Measurements from ENCODE around the gene CR1. TPM values are rescaled to one million over a fixed set of nuclear protein-coding genes. Genes with fewer than 3 reads are reported as not detected.

Gene CR1
- total and polyA plus RNA-seq, 2 of the 8 experiments (the other 6 are each of a cell fraction or from before 2014, with no cell fraction given) = 0.15 to 0.22 TPM

GRCh38 chr1:207672522-207673130 is 176.7 kb downstream of the CR1 start:
- 31% methylated on average over 5 of the region's 5 CpGs; no CpG with 5 or more reads in 1 of the 2 experiments for WGBS, 2 experiments (ENCODE audit: extremely low coverage in 1 of 2, insufficient coverage in 1 of 2, insufficient read length in 1 of 2, insufficient replicate concordance in 2 of 2, low coverage in 1 of 2, low lambda C conversion rate in 2 of 2, missing lambda C conversion rate in 1 of 2)
- no peak overlapping the region for H4K8ac ChIP-seq (ENCODE audit: extremely low read depth, insufficient read depth, low read length)
- no peak overlapping the region for H3K4ac ChIP-seq (replicated peaks; ENCODE audit: insufficient read length, low read depth, low read length)
- H3K4me3 ChIP-seq (ENCODE audit: extremely low read depth in 1 of 4, insufficient read depth in 2 of 4, low read depth in 3 of 4, low read length in 4 of 4) = no peak overlapping the region
- no peak overlapping the region for H3K23ac ChIP-seq (ENCODE audit: insufficient read length)
- no peaks in the 10 kb centered on the region; a peak in 1 of 7 replicates for H3K4me1 ChIP-seq (replicated peaks in 1 of 4; ENCODE audit: control insufficient read depth in 3 of 4, insufficient read depth in 4 of 4, low read length in 3 of 4)
- H3K9me3 ChIP-seq (ENCODE audit: insufficient read depth in 2 of 2, low read depth in 1 of 2, low read length in 1 of 2) = no peaks in the 10 kb centered on the region
- H2AK5ac ChIP-seq (ENCODE audit: low read depth, low read length) = no peak overlapping the region
- no peak overlapping the region for H2BK20ac ChIP-seq (ENCODE audit: low read length)
- no peak overlapping the region for H2BK5ac ChIP-seq (ENCODE audit: low read depth, low read length)
- no peak overlapping the region for H3K18ac ChIP-seq (ENCODE audit: extremely low read depth, low read length)
- TF ChIP-seq SP4 (IDR thresholded peaks at IDR 0.05; ENCODE audit: low read length) (no peak), RAD21 (IDR thresholded peaks at IDR 0.05 in 1 of 2, conservative IDR thresholded peaks at IDR 0.05 in 1 of 2; ENCODE audit: low read depth in 2 of 2, low read length in 2 of 2) (peak; percentile 96 to 97), NANOG (IDR thresholded peaks at IDR 0.05; ENCODE audit: insufficient read depth, low read depth, low read length, poor library complexity, severe bottlenecking) (no peak), TAF1 (IDR thresholded peaks at IDR 0.05; ENCODE audit: low read depth, low read length) (no peak), RBBP5 (IDR thresholded peaks at IDR 0.05; ENCODE audit: borderline replicate concordance, low read depth, low read length) (no peak)
- TF ChIP-seq, protein P1, sequence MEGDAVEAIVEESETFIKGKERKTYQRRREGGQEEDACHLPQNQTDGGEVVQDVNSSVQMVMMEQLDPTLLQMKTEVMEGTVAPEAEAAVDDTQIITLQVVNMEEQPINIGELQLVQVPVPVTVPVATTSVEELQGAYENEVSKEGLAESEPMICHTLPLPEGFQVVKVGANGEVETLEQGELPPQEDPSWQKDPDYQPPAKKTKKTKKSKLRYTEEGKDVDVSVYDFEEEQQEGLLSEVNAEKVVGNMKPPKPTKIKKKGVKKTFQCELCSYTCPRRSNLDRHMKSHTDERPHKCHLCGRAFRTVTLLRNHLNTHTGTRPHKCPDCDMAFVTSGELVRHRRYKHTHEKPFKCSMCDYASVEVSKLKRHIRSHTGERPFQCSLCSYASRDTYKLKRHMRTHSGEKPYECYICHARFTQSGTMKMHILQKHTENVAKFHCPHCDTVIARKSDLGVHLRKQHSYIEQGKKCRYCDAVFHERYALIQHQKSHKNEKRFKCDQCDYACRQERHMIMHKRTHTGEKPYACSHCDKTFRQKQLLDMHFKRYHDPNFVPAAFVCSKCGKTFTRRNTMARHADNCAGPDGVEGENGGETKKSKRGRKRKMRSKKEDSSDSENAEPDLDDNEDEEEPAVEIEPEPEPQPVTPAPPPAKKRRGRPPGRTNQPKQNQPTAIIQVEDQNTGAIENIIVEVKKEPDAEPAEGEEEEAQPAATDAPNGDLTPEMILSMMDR (IDR thresholded peaks at IDR 0.05; ENCODE audit: control extremely low read depth in 1 of 3, insufficient read depth in 1 of 3, low read depth in 1 of 3, low read length in 3 of 3) = peak in 2 of 3 experiments; percentile 85 to 86; a peak in 3 of 4 replicates
- no peak overlapping the region for H3K14ac ChIP-seq (ENCODE audit: insufficient read length)
- no peak overlapping the region for H2BK12ac ChIP-seq (ENCODE audit: low read depth, low read length)
- H3K4me2 ChIP-seq (ENCODE audit: insufficient read depth in 1 of 2, low read depth in 2 of 2, low read length in 2 of 2) = no peak overlapping the region
- FAIRE-seq (peak; percentile 60), DNase-seq (ENCODE audit: low read depth in 1 of 2, low spot score in 2 of 2) (peak in 1 of 2 experiments; percentile 10)
- no peaks in the 10 kb centered on the region for H3K79me1 ChIP-seq (ENCODE audit: low read depth, low read length)
- H4K91ac ChIP-seq (replicated peaks; ENCODE audit: insufficient read length, low read length) = no peak overlapping the region
- no peaks in the 10 kb centered on the region for H4K20me1 ChIP-seq (replicated peaks in 1 of 2; ENCODE audit: control insufficient read depth in 1 of 2, insufficient read depth in 2 of 2, low read length in 2 of 2)
- ChIA-PET POLR2A (ENCODE audit: partially characterized antibody) (interaction anchor here (1.2 kb wide), 1 partner anchor 351 kb away, joined by 3 read pairs; the partner anchor contains the start of gene CD55), CTCF (ENCODE audit: partially characterized antibody) (interaction anchor here (0.6 to 3.3 kb wide), 24 partner anchors 13 to 946 kb away, joined by 3 to 36 read pairs (median 4); partner anchors contain the start of gene CR2)
- no peak overlapping the region for H2BK120ac ChIP-seq (replicated peaks; ENCODE audit: low read depth, low read length)
- H3K9ac ChIP-seq (replicated peaks in 1 of 4; ENCODE audit: extremely low read depth in 1 of 4, low read depth in 3 of 4, low read length in 3 of 4) = no peak overlapping the region
- H3K23me2 ChIP-seq (ENCODE audit: low read depth, low read length) = no peaks in the 10 kb centered on the region
- no peak overlapping the region for H4K5ac ChIP-seq (ENCODE audit: insufficient read length, low read depth, low read length)
- peak overlapping the region; percentile 90; the same call in 1 of the 2 replicates for H2AFZ ChIP-seq (ENCODE audit: low read length)
- H3K27me3 ChIP-seq (replicated peaks in 1 of 4; ENCODE audit: control insufficient read depth in 3 of 4, extremely low read depth in 1 of 4, insufficient read depth in 3 of 4, low read length in 3 of 4) = no peaks in the 10 kb centered on the region
- no peaks in the 10 kb centered on the region for H3K36me3 ChIP-seq (ENCODE audit: control insufficient read depth in 2 of 4, insufficient read depth in 4 of 4, low read length in 3 of 4)
- H3K79me2 ChIP-seq (ENCODE audit: control insufficient read depth in 1 of 2, insufficient read depth in 2 of 2, low read length in 2 of 2) = no peaks in the 10 kb centered on the region
- H2BK15ac ChIP-seq (ENCODE audit: low read length) = no peak overlapping the region
- no peak overlapping the region for H3K27ac ChIP-seq (ENCODE audit: low read depth, low read length)
- no peak overlapping the region for H3K56ac ChIP-seq (replicated peaks; ENCODE audit: insufficient read length, low read depth, low read length)
